Activated CD4-positive, CD25-positive, alpha-beta regulatory T cell treated with anti-CD3 and anti-CD28 coated beads, Interleukin-2, amount 50 U/mL, for 72 hours (primary cell): ENCODE data around the gene CCDC146.

Experiments
- DNase-seq: peaks from one replicate; pipeline ENCODE4 v3.0.0; 2021

The CCDC146 gene

GRCh38 chr7:77293046-77293445 is 170.6 kb downstream of the CCDC146 start:
- no peak for DNase-seq

- DNase-seq: no peak
Measured at GRCh38 chr7:77295549-77295948, 173.1 kb downstream of the CCDC146 start.

- DNase-seq: no peak
Measured at GRCh38 chr7:77306231-77307067, 184.0 kb downstream of the CCDC146 start.

- DNase-seq: no peak
Measured at GRCh38 chr7:77308792-77309191, 186.4 kb downstream of the CCDC146 start.

GRCh38 chr7:77309714-77310220 is 187.4 kb downstream of the CCDC146 start:
- DNase-seq: no peak

GRCh38 chr7:77310982-77311381 is 188.6 kb downstream of the CCDC146 start:
- DNase-seq: no peak

GRCh38 chr7:77313085-77313484 is 190.7 kb downstream of the CCDC146 start:
- no peak for DNase-seq

- no peak for DNase-seq
Measured at GRCh38 chr7:77313876-77314480, 191.6 kb downstream of the CCDC146 start.

- DNase-seq: no peak
Measured at GRCh38 chr7:77315182-77315591, 192.8 kb downstream of the CCDC146 start.

GRCh38 chr7:77316219-77316978 is 194.0 kb downstream of the CCDC146 start:
- DNase-seq: no peak

GRCh38 chr7:77318019-77318418 is 195.6 kb downstream of the CCDC146 start:
- no peak for DNase-seq

GRCh38 chr7:77320137-77320536 is 197.7 kb downstream of the CCDC146 start:
- no peak for DNase-seq

- no peak for DNase-seq
Measured at GRCh38 chr7:77320714-77321113, 198.3 kb downstream of the CCDC146 start.

- no peak for DNase-seq
Measured at GRCh38 chr7:77321300-77321699, 198.9 kb downstream of the CCDC146 start.

- no peak for DNase-seq
Measured at GRCh38 chr7:77326131-77326530, 203.7 kb downstream of the CCDC146 start.

- no peak for DNase-seq
Measured at GRCh38 chr7:77327067-77327931, 204.9 kb downstream of the CCDC146 start.

GRCh38 chr7:77327932-77328628 is 205.7 kb downstream of the CCDC146 start:
- no peak for DNase-seq

- DNase-seq: no peak
Measured at GRCh38 chr7:77328669-77329068, 206.3 kb downstream of the CCDC146 start.

GRCh38 chr7:77329466-77330168 is 207.2 kb downstream of the CCDC146 start:
- no peak for DNase-seq

- no peak for DNase-seq
Measured at GRCh38 chr7:77330169-77330882, 207.9 kb downstream of the CCDC146 start.
